HG03095 (cell line): Measurements from ENCODE around the gene ZNF484.
"Not testable (repeated sequence)": the region's sequence is repeated elsewhere in the genome, so short reads cannot be mapped to it uniquely, and the experiment has no call there.

ENCODE experiments used
- ATAC-seq: cut with Tn5 transposase; IDR thresholded peaks from one replicate; pipeline ENCODE4 v1.9.1; 2021; ENCODE audit warnings: moderate library complexity; ENCODE audit not compliant: unreplicated experiment

The ZNF484 gene

DNA sequence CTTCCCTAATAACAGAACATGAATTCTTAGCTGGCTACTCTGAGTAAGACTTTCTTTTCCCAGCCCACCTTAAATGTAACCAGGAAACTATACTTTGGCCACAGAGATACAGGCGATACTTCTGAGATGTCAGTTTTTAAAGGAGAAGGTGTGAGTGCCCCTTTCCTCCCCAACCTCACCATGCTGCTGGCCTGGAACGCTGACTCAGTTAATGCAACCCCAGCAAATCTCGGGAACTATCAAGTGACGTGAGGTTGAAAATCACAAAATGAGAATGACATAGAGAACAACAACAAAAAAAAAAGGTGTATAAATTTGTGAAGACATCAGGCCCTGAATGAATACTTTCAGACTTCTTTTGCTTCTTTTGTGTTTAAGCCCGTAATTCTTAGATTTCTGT lies 13.7 kb downstream of the ZNF484 start:
- ATAC-seq, result no peak

DNA sequence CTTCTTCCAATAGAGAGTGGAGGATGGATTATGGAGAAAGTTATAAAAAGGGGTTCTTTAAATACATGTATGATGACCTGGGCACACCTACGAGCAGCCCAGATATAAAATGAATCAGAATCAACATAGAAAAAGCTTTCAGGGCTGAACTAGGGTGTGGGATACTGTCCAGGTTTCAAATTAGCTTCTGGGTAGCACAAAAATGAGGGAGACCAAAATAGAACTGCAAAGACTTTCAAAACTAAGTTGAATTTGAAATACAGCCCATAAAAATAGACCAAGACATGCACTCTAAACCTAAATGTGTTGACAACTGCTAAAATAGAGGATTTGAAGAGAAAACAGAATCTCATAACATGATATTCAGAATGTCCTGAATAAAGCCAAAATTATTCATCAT lies 17.0 kb downstream of the ZNF484 start:
- ATAC-seq, result no peak

DNA sequence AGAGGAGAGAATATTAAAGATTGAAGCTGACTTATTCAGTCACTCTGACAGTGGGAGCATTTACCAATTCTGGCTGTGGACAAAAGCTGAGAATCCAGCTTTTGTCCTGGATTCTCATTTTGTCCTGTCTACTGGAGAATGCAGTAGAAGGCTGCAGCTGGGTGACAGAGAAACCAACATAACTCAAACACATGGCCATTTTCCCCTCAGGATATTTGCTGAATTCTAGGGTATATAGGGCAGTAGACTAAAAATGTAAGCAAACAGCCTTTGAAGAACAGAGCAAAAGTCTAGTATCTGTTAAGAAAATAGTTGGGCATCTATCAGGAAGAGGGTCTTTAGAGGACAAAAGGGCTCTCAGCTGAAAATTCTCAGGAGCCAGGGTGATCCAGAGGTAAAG lies 20.6 kb downstream of the ZNF484 start:
- ATAC-seq, result no peak

DNA sequence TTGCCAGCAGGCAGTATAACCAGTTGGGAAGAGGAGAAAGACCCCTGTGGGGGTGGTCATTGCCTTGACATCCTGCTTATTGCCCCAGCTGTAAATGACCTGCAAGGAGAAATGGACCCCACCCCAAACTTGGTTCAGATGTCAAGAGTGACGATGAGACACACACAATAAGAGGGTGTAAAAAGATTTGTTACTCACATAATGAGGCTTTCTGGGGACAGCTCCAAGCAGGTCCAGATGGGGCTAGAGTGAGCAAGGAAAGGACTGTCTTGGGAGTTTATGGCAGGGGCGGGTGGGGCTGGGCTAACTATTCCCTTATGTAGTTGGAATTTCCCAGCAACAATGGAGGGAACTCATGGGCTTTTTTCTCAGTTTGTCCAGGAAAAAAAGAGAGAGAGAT lies 24.1 kb downstream of the ZNF484 start:
- no peak for ATAC-seq

DNA sequence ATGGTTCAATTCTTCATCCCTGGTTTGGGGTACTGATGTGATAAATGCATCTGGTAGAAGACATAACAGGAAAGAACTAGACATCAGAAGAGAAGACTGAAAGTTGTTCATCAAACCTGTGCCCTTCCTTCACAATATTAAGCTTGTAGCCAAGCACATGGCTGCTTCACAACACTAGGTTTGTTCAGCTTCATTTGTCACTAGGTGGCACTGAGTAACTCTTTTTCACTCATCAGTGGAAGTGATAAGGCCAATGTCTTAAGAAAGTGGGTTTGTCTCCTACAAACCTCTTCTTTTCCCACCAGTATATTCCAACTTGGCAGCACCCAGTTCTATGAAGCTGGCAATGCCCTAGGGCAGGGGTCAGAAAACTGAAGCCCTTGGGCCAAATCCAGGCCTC lies 26.9 kb downstream of the ZNF484 start:
- no peak for ATAC-seq

DNA sequence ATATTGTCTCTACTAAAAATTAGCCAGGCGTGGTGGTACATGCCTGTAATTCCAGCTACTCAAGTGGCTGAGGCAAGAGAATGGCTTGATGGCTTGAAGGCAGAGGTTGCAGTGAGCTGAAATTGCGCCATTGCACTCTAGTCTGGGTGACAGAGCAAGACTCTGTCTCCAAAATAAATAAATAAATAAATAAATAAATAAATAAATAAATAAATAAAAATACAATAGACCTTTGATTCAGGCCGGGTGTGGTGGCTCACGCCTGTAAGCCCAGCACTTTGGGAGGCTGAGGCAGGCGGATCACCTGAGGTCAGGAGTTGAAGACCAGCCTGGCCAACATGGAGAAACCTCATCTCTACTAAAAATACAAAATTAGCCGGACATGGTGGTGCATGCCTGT lies 29.1 kb downstream of the ZNF484 start:
- not testable (repeated sequence) for ATAC-seq

DNA sequence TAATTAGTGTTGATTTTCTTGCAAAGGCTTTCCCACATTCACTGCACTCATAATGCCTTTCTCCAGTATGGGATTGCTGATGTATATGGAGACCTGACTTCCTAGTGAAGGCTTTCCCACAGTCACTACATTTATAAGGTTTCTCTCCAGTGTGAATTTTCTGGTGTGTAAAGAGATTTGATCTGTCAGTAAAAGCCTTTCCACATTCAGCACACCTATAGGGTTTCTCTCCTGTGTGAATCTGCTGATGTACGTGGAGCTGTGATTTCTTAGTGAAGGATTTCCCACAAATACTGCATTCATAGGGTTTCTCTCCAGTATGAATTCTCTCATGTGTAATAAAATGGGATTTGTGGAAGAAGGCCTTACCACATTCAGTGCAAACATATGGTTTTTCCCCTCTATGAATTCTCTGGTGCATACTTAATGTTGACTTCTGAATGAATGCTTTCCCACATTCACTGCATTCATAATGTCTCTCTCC lies 31.1 kb downstream of the ZNF484 start:
- ATAC-seq, result no peak

DNA sequence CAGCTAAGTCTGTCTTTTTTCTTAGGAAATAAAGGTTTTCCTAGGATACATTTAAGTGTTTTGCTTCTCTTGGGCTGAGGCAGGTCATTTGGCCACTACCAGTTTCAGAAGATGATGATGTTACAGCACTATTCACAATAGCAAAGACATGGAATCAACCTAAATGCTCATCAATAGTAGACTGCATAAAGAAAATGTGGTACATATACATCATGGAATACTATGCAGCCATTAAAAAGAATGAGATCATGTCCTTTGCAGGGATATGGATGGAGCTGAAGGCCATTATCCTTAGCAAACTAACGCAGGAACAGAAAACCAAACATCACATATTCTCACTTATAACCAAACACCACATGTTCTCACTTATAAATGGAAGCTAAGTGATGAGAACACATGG lies 39.4 kb downstream of the ZNF484 start:
- ATAC-seq, result not testable (repeated sequence)

DNA sequence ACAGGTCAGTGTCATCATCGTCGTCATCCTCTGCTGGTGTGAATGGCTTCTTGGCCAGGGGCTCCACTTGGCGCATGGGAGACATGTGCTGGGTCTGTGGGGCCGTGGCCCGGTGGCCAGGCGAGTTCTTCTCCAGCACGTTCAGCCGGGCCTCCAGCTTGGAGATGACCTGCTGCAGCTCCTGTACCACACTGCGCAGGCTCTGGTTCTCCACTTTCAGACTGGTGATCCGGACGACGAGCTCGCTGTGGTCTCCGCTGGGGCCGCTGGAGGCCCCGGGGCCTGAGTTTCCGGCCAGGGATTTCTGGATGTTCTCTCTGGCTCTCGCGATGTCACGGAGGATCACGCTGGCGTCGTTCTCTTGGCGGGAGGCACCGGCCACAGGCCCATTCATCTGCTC lies 40.6 kb downstream of the ZNF484 start:
- ATAC-seq, result no peak

DNA sequence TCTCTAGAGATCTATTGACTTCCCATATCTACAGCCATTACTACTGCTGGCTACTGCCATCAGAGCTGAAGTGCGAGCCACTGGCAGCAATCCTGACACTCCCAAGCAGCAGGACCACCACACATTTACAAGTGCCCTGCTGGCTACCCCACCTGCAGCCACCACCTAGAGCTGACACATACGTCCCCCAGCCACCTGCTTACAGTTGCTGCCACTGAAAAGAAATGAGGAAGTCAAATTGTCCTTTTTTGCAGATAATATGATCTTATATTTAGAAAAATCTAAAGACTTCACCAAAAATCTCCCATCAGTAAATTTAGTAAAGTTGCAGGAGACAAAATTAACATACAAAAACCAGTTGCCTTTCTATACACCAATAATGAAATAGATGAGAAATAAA lies 48.4 kb downstream of the ZNF484 start:
- ATAC-seq, result no peak

DNA sequence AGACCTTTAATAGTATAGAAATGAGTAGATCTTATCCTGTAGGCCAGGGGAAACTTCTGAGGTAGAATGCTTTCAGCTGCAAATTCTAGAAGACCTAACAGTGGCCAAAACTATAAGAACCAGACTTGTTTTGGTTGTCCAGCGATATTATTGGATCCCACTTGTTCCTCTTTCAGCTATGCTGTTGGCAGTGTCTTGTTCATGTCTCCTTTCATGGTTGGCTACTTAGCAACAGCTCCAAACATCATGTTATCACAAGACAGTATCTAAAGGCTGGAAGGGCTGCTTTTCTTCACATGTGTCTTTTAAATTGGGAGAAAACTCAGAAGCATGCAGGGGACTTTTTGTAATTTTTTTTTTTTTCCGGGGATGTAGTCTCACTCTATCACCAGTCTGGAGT lies 52.8 kb downstream of the ZNF484 start:
- not testable (repeated sequence) for ATAC-seq

DNA sequence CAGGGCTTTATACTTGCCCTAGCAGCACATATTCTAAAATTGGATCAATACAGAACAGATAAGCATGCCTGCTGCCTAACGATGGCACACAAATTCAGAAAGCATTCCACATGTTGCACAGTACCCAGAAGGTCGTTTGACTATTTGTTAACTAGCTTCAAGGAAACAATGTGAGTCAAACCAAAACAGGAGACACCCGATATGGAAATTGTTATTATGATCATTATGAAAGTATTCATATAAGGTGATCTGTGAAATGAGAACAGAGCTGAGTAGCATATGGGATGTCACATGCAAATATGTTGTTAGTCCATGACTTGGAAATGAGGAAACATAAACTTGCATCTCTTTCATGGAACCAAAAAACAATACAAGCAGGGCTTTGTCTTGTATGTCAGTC lies 56.9 kb downstream of the ZNF484 start:
- no peak for ATAC-seq

DNA sequence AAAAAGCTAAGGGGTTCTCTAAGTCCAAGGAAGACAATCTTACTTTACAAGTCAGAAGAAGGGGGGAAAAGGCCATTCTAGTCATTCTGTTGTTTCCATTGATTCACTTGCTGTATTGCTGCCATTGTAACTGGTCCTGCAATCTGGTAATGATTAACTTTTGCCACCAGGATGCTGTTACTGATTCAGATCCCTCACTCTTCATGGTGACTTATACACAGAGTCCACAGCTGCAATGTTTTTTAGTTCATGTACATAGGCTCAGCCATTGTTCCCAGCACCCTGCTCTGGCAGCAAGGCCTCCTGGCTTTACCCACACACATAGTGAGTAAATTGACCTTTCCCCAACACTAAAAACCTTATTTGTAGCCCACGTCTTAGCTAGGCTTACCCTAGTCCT lies 57.9 kb downstream of the ZNF484 start:
- not testable (repeated sequence) for ATAC-seq

DNA sequence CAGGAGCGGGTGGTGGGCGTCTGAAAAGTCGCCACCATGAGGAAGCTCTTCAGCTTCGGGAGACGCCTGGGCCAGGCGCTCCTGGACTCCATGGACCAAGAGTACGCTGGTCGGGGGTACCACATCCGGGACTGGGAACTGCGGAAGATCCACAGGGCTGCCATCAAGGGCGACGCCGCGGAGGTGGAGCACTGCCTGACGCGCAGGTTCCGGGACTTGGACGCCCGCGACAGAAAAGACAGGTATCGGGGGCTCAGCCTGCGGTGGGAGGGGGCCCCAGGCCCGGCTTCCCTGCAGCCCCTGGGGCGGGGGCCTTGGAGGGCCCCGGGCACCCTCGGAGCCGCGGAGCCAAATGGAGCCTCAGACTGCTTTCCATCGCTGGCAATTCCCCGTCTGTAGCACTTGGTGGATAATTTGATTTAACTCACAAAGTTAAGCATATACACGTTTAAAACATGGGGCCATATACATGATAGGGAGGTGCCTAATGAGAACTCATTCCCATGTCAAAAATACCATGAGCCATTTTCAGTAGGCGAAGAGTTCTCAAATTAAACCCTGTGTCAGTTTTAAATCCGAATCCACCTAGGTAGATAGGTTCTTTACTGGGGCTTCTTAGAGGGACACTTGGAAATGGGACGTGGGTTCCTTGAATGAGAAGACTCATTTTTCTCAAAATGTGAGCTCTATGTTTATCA lies 68.1 kb downstream of the ZNF484 start:
- ATAC-seq, result not testable (repeated sequence)

DNA sequence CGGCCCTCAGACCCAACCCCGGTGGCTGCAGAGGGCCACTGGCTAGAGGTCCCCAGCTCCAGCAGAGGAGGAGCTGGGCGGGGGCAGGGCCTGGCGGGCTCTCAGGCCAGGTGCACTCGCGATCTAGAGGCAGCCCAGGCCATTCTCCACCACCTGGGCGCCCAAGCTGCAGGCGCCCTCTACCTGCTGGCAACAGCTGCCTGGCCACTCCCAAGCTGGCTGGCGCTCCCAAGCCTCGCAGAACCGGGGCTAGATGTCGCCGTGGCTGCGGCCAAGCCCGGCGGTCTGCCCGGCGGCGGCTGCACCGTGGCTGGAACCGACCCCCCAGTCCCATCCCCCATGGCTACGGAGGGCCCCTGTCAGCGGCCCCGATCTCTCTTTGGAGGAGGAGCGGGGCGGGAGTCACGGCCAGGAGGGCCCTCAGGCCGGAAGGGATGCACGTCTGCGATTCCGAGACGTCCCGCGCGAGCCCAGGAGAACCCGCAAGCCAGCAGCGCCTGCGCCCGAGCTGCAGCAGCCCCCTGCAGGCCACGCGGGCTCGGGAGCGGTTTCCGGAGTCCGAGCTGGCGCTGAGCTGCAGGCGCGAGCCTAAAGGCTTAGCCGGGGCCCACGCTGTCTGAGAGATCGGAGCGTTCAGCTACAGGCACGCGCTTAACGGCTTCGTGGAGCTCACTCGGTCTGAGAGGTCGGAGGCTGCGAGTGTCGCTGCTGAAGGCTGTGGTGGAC lies 68.9 kb downstream of the ZNF484 start:
- ATAC-seq, result no peak

DNA sequence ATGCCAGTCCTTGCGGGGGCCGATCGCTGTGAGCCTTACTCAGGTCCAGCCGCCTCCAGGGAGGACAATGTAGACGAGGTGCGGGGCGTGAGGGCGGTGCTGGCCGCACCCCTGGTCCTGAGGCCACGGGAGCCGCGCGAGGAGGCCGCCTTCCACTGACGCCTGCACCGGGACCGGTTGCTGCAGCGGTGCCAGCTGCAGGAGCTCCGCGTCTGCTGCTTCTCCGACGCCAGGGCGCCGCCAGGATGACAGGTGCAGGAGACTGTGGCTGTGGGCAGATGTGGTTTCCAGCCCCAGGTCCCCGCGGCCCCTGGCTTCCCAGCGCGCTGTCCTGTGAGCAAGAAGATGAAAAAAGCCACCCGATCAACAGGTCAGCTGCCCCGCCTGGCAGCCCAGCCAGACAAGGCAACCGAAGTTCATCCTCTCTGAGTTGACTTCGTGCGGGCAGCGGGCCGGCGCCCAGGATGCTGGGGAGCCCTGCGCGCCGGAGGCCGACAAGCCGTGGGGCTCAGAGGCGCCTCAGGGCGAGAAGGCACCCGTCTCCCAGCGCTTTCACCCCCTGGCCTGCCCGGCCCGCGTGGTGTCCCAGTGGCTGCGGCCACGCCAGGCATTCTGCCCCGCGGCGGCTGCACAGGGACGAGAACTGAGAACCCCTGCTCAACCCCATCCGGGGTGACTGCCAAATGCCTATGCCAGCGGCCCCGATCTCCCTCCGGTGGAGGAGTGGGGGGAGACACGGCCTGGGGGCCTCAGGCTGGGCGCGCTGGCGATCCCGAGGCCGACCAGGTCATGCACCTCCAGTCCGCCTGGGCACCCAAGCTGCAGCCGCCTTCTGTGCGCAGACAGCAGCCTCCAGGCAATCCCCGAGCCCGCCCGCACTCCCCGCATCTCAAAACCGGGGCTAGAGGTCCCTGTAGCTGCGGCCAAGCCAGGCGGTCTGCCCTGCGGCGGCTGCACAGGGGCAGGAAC lies 69.8 kb downstream of the ZNF484 start:
- no peak for ATAC-seq

DNA sequence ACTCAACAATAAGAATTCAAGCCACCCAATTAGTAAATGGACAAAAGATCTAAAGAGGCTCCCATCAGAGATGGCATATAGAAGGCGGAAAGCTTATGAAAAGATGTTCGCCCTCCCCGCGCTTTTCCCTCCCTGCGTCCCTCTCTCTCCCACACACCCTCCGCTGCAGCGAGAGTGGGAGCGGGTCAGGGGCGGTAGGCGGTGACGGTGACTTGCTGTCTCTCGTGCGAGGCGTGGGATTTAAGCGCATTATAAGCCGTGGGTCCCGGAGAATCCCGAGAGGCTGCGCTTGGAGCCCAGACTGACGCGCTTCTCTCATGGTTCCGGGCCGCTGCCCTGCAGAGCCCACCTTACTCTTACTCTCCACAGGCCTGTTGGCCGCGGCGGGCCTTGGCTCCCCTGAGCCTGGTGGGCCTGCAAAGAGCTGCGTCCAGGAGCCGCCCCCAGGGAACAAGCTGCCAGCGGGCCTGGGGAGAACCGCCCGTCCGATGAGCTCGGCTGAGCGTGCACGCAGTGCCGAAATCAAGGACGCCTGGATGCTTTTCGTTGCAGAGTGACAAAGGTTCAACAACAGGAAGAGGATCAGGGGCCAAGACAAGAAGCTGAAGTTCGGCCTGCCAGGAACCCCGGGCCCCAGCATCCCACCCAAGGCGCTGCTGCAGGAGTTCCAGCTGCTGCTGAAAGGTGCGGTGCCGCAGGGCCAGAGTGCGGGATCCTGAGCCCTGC lies 70.6 kb downstream of the ZNF484 start:
- ATAC-seq, result no peak

DNA sequence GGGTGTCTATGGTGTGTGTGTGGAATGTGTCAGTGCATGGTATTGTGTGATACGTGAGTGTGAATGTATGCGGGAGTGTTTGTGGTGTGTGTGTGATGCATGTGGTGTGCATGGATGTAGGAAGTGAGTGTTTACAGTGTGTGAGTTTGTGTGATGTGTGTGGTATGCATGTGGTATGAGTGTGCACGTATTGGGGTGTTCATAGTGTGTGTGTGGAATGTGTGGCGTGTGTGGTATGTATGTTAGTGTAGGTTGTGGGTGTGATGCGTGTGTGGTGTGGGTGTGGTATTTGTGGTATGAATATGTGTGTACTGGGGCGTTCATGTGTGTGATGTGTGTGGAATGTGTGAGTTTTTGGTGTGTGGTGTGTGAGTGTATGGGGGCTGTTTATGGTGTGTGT lies 73.1 kb downstream of the ZNF484 start:
- no peak for ATAC-seq

DNA sequence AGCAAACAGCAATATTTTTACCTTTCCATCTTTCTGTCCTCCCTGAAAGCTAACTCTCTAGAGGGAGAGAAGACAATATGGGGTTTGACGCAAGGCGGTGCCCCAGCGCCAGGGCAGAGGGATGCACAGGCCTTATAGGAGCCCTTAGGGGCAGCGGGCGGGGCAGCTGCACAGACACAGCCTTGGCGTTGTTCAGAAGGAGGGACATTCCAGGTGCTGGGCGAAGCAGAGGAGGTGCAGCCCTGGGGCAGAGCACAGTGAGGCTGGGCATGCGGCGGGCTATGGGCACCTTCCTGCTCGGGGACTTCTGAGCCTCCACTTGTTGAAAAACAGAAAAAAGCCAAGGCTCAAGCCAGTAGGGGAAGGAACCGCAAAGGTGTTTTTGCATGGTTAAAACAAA lies 79.5 kb downstream of the ZNF484 start:
- ATAC-seq, result no peak

DNA sequence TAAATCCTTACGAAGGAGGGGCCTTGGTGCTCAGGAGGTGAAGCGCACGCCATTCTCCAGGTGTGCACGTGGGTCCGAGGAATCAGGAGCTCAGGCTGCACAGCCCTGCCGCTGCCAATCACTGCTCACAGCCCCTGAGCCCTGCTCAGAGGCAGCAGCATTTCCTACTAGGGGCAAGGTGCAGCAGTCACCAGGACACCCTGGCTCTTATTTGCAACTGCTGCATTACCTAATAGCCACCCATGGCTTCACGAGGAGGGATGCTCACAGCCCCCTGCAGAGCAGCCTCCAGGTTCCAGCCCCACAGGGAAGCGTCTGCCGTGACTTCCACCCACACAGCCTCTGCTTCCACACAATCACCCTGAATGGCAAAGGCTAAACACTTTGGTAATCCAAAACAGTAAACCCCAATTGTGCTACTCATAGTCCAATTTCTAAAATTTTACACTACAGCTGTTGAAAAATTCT lies 81.5 kb downstream of the ZNF484 start:
- not testable (repeated sequence) for ATAC-seq
